GM19397 (cell line): ENCODE results near the gene ACAD11.

Source experiments
- ATAC-seq: cut with Tn5 transposase; IDR thresholded peaks from one replicate; pipeline ENCODE4 v1.9.1; 2021; ENCODE audit warnings: mild to moderate bottlenecking, moderate library complexity; ENCODE audit not compliant: unreplicated experiment

The ACAD11 gene

DNA sequence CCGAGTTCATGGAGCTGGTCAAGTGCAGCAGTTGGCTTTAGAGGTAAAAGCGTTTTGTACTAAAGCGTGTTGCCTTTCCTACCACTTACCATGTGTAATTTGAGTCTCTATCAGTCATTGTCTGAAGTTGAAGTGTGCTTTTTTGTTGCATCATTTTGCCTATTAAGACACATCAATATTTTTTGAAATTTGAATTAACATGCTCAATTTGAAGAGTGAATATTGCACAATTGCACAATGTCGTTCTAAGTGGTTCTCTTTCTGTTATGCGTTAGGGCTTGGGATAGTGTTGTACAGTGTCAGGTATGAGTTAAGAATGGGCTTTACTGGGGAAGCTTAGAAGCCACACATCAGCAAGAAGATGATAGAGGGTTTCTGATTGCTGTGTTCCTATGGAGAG lies 146.6 kb downstream of the ACAD11 start:
- ATAC-seq: no peak

GRCh38 chr3:132509506-132509905 lies 150.1 kb downstream of the ACAD11 start:
- ATAC-seq: no peak

- no peak for ATAC-seq
Observed at GRCh38 chr3:132509096-132509495, 150.5 kb downstream of the ACAD11 start.
